Glomerular endothelial cell (primary cell): ENCODE data around the gene GXYLT1. TPM values are rescaled to one million over a fixed set of nuclear protein-coding genes. Genes with fewer than 3 reads are reported as not detected.
"Not testable (repeated sequence)": the region's sequence is repeated elsewhere in the genome, so short reads cannot be mapped to it uniquely, and the experiment has no call there.

Experiments used
- DNase-seq: peaks from one replicate; pipeline ENCODE4 v3.0.0-alpha.2; 2011; ENCODE audit warnings: low read depth, low spot score; ENCODE audit errors: extremely low read depth
- total RNA-seq: library from RNA; depleted of rRNA; stranded (reverse); fragments of >200 nt; gene quantifications from 2 replicates; pipeline ENCODE4 v1.2.3, GENCODE V29; 2015

The GXYLT1 gene
- total RNA-seq, 1 donor from 2014 or later, result 25.7 TPM

- DNase-seq, result no peak
These were observed 1.0 kb upstream of the GXYLT1 start for GRCh38 chr12:42145552-42146215.

DNA sequence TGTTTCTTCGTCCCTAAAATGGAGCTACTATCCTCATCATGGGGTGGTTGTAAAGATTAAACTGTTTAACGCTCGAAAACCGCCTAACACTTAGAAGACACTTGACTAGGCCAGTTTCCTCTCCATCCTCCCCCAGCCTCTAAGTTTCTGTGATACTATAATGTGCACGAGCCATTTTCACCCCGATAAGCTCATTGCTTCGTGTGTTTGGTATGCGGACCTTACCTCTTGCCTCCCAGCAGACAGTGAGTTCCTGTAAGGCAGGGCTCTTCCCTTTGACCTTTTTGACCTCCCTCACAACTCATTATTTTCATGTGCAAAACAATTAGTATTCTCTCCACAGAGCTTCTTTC, 499 bp upstream of the GXYLT1 start:
- DNase-seq, result no peak

GRCh38 chr12:42144158-42144407, 591 bp downstream of the GXYLT1 start:
- DNase-seq, result no peak

- DNase-seq, result no peak
These were observed 1.1 kb downstream of the GXYLT1 start for GRCh38 chr12:42143452-42144157.

DNA sequence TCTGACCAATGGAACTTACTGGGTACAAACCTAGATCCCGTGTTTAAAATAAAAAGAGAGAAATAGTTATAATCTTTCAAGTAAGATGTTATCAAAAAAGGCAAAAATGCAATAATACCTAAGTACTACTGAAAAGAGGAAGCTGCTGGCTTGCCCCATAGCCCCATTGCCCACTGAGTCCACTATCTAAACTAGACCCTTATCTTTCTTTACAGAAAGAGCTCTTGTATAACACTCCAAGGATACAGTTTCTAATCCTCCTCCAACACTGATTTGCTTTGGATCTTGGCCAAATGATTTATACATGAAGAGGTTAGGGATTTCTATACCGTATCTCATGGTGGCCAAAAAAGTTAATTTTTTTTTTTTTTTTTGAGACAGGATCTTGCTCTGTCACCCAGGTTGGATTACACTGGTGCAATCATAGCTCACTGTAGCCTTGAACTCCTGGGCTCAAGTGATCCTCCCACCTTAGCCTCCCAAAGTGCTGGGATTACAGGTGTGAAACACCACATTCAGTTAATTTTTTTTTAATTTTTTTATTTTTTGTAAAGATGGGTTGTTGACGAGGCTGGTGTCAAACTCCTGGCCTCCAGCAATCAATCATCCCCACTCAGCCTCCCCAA, 2.6 kb downstream of the GXYLT1 start:
- DNase-seq, result no peak

DNA sequence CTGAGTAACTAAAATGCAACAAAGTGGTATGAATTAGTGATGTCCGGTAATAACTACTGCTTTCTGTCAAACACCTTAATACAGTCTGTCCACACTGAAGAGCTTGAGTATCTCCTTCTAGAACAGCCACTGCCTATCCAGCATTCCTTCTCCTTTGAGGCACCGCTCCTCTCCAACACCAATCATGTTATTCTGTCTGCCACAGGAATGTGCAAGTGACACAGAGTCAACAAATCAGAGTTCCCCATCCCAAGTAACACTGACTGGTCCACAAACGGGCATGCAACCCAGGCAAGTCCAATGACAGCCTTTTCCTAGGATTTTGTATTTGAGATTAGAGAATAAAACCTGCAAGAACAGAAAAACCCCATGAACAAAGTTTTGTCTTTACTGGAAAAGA, 3.8 kb downstream of the GXYLT1 start:
- DNase-seq, result no peak

DNA sequence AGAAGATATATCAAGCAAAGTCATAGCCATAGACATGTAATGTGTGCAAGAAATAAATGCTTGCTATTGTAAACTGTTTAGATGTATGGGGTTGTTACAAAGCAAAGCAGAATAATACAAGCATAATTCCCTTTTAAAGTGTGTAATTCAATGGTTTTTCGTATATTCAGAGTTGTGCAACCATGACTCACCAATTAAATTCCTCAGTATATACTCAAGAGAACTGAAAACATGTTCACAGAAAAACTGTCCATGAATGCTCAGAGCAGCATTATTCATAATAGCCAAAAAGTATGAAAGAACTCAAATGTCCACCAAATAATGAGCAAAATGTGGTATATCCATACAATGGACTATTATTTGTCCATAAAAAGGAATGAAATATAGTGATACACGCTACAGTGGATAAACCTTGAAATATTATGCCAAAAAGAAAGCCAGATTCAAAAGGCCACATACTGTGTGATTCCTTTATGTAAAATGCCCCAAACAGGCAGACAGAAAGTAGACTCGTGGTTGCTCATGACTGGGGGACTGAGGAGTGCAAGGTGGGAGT, 9.3 kb downstream of the GXYLT1 start:
- no peak for DNase-seq

DNA sequence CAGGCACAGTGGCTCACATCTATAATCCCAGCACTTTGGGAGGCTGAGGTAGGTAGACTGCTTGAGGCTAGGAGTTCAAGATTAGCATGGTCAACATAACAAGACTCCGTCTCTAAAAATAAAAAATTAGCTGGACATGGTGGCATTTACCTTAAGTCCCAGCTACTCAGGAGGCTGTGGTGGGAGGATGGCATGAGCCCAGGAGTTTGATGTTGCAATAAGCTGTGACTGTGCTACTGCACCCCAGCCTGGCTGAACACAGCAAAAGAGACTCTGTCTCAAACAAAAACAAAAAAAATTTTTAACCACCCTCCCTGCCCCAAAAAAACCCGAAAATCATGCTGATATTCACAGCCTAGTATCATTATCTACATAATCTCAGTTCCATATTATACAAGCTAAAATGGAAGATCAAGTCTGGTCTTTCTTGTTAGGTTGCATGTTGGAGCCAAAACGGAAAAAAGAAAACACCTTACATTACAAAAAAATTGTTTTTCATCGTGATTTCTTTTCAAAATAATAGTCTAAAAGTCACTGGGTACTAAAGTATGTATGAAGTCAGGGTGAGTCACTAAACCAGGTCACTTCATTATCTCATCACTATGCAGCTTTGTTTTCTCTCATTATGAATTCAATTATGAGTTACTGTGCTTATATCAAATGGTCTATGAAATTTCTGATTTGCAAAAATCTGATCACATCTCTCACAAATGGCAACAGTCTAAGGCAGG, 13.8 kb downstream of the GXYLT1 start:
- DNase-seq, result no peak

GRCh38 chr12:42129595-42130204, 15.0 kb downstream of the GXYLT1 start:
- no peak for DNase-seq

- no peak for DNase-seq
These were observed 15.8 kb downstream of the GXYLT1 start for GRCh38 chr12:42128888-42129287.

DNA sequence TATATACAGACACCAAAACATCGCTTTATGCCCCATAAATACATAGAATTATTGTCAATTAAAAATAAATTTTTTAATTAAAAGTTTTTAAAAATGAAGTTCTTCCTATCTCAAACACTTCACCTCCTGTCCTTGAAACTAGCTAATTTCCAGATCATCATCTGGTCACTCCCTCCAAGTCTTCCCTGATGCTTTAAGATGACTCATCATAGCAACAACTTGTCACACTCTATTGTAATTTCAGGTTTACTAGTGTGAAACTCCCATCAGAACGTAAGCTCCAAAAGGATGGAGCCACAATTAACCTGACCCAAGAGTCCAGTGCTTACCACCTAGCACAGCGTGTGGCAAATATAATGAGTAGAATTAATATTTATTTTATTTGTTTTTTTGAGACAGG, 16.3 kb downstream of the GXYLT1 start:
- DNase-seq, result no peak

- DNase-seq, result no peak
These were observed 17.7 kb downstream of the GXYLT1 start for GRCh38 chr12:42126963-42127362.

DNA sequence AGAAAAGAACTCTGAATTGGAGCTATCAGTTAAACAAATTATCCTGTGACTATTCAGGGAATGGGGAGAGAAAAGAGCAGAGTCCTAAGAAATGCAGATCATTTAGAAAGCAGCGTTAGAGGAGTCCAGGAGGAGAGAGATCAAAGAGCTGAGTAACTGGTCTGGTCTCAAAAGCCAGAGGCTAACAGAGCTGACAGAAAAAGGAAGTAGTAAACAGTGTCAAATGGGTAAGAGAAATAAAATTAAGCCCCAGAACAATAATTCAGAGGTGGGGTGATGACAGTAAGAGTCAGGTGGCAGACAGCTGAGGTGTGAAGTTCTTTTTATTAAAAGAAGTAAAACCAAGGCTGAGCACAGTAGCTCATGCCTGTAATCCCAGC, 19.3 kb downstream of the GXYLT1 start:
- no peak for DNase-seq

- no peak for DNase-seq
These were observed 19.8 kb downstream of the GXYLT1 start for GRCh38 chr12:42124764-42125387.

GRCh38 chr12:42119085-42119633, 25.5 kb downstream of the GXYLT1 start:
- DNase-seq, result no peak

- DNase-seq, result no peak
These were observed 26.4 kb downstream of the GXYLT1 start for GRCh38 chr12:42118136-42118879.

DNA sequence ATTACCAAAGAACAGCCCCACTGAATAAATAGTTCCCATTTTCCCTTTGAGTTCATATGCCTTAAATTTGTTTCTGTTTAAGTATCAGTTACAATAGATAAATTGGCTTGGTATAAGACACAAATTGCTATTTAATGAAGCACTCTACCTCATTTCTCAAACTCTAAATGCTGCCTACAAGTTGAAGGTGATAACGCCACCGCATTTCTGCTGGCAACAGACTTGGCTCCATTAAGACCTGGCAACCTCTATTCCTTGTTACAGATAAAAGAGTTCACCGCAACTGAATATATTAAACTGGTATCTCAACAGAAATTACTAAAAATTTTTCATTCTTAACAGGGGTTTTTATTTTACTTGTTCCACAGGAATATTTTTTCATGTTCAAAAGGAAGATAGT, 35.6 kb downstream of the GXYLT1 start:
- DNase-seq, result no peak

DNA sequence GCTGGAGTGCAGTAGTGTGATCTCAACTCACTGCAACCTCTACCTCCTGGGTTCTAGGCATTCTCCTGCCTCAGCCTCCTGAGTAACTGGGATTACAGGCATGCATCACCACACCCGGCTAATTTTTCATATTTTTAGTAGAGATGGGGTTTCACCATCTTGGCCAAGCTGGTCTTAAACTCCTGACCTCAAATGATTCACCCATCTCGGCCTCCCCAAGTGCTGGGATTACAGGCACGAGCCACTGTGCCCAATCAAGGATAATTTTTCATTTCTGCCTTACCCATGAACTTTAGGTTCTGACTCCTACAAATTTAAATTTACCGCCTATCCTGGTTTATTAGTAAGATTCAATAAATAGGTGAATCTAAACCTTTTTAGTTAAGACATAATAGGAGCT, 37.9 kb downstream of the GXYLT1 start:
- DNase-seq, result not testable (repeated sequence)

DNA sequence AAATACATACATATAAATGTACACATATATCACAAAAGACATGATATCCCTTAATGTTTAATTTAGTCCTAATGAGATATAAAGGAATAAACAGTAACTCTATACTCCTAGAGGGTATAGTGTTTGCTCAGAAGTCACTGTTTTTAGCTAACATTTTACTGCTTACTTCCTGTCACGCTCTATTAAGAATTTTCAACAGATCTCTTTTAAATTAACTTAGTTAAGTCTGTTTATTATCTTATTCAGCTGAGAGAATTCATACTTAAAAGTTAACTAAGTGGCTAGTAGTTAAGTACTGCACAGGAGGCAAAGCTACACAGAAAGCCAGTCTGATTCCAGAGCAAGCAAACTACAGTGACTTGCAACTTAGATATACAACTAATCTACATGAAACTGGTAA, 39.9 kb downstream of the GXYLT1 start:
- no peak for DNase-seq

- DNase-seq, result no peak
These were observed 40.6 kb downstream of the GXYLT1 start for GRCh38 chr12:42104087-42104486.
